Measurements from ENCODE around the gene ESPN. TPM values are rescaled to one million over a fixed set of nuclear protein-coding genes. Genes with fewer than 3 reads are reported as not detected.
"Not testable (repeated sequence)": the region's sequence is repeated elsewhere in the genome, so short reads cannot be mapped to it uniquely, and the experiment has no call there.

The ESPN gene
- total RNA-seq, 1 experiment from 2014 or later = 53.1 TPM

DNA sequence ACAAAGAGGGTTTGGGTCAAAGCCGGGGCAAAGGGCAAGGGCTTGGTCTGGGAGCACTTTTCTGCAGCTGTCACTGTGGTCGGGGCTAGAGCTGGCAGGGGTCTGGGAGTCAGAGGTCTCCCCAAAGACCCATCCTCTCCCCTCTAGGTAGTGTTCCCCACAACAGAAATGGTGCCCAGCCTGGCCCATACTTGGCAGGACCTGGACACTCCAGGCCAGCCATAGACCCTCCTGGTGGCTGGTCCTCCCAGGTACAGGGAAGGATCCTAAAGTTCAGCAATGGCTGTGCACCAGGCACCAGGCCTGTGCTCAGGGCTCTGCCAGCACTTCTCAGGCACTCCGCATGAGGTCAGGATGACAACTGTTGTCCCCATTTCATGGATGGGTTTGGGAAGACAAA is 11.0 kb downstream of the ESPN start:
- Histone ChIP-seq H3K23me2 (ENCODE audit: insufficient read length, low read depth, low read length, poor library complexity, severe bottlenecking) (no peaks in the 10 kb centered on the region), H3K79me2 (ENCODE audit: insufficient read depth, low read length) (no peaks in the 10 kb centered on the region), H3K18ac (ENCODE audit: insufficient read length, low read depth, low read length) (no peak overlapping the region), H2AK5ac (ENCODE audit: insufficient read length, low read length) (no peak overlapping the region), H2BK12ac (ENCODE audit: insufficient read length, low read depth, low read length) (no peak overlapping the region), H2AFZ (ENCODE audit: low read length) (no peak overlapping the region), H3K27ac (ENCODE audit: insufficient read length, low read depth, low read length) (no peak overlapping the region), H4K8ac (replicated peaks; ENCODE audit: insufficient read length, low read depth, low read length) (no peak overlapping the region), H4K91ac (ENCODE audit: insufficient read length, low read depth, low read length) (no peak overlapping the region), H2BK20ac (ENCODE audit: low read depth, low read length, poor library complexity, severe bottlenecking) (no peak overlapping the region), H3K9ac (ENCODE audit: extremely low read depth, insufficient read length, low read length) (no peak overlapping the region), H3K56ac (ENCODE audit: insufficient read length, low read depth, low read length) (no peak overlapping the region), H3K79me1 (ENCODE audit: insufficient read depth, low read depth, low read length, poor library complexity, severe bottlenecking) (no peaks in the 10 kb centered on the region), H2BK15ac (ENCODE audit: low read depth, low read length) (no peak overlapping the region), H3K4me2 (ENCODE audit: insufficient read depth, insufficient read length, low read length) (no peak overlapping the region), H3K9me3 (ENCODE audit: control insufficient read depth, low read depth, low read length) (no peaks in the 10 kb centered on the region), H3K23ac (ENCODE audit: insufficient read length, low read depth, low read length) (no peak overlapping the region), H3T11ph (ENCODE audit: low read length) (no peak overlapping the region), H2BK120ac (ENCODE audit: low read depth, low read length, poor library complexity, severe bottlenecking) (no peak overlapping the region), H2BK5ac (ENCODE audit: insufficient read length, low read length) (no peak overlapping the region), H3K27me3 (ENCODE audit: insufficient read depth, low read length) (no peaks in the 10 kb centered on the region), H3K4me1 (ENCODE audit: insufficient read depth, low read length) (no peaks in the 10 kb centered on the region), H3K14ac (ENCODE audit: insufficient read depth, low read length) (no peak overlapping the region), H3K4ac (ENCODE audit: low read depth, low read length) (no peak overlapping the region), H4K5ac (ENCODE audit: insufficient read length, low read depth, low read length) (no peak overlapping the region), H4K20me1 (ENCODE audit: control insufficient read depth, insufficient read depth, insufficient read length) (no peaks in the 10 kb centered on the region)
- no peak for DNase-seq
- Mint-ChIP-seq H3K36me3 (ENCODE audit: insufficient read depth in 1 of 3, low read depth in 3 of 3) (no peaks in the 10 kb centered on the region), H3K4me1 (peaks cover 13 to 16% of the 10 kb centered on the region in 2 experiments), H3K9me3 (no peaks in the 10 kb centered on the region; a peak in 1 of 5 replicates), H3K27ac (no peak overlapping the region), H3K27me3 (ENCODE audit: low read depth) (peaks cover 65% of the 10 kb centered on the region), H3K4me3 (no peak overlapping the region)
- TF ChIP-seq, protein P1, sequence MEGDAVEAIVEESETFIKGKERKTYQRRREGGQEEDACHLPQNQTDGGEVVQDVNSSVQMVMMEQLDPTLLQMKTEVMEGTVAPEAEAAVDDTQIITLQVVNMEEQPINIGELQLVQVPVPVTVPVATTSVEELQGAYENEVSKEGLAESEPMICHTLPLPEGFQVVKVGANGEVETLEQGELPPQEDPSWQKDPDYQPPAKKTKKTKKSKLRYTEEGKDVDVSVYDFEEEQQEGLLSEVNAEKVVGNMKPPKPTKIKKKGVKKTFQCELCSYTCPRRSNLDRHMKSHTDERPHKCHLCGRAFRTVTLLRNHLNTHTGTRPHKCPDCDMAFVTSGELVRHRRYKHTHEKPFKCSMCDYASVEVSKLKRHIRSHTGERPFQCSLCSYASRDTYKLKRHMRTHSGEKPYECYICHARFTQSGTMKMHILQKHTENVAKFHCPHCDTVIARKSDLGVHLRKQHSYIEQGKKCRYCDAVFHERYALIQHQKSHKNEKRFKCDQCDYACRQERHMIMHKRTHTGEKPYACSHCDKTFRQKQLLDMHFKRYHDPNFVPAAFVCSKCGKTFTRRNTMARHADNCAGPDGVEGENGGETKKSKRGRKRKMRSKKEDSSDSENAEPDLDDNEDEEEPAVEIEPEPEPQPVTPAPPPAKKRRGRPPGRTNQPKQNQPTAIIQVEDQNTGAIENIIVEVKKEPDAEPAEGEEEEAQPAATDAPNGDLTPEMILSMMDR (conservative IDR thresholded peaks at IDR 0.05) = no peak
- no CpG with 5 or more reads among the region's 3 CpGs for WGBS (ENCODE audit: extremely low coverage, insufficient read length, low lambda C conversion rate)

DNA sequence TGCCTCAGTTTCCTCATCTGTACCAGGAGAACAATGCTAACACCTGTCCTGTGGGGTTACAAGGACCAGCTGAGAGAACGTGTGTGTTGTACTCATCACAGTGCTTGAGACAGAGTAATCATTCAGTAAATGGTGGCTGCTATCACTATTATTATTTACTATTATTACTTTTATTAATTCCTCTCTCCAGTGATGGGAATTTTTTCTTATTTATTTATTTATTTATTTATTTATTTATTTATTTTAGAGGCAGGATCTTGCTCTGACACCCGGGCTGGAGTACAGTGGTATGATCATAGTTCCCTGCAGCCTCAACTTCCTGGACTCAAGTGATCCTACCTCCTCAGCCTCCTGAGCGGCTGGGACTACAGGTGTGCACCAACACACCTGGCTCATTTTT is 11.7 kb downstream of the ESPN start:
- not testable (repeated sequence) for H4K5ac ChIP-seq (ENCODE audit: insufficient read length, low read depth, low read length); H4K8ac ChIP-seq (replicated peaks; ENCODE audit: insufficient read length, low read depth, low read length); H2BK15ac ChIP-seq (ENCODE audit: low read depth, low read length); H3K23me2 ChIP-seq (ENCODE audit: insufficient read length, low read depth, low read length, poor library complexity, severe bottlenecking); H3K9ac ChIP-seq (ENCODE audit: extremely low read depth, insufficient read length, low read length); H3K4me1 ChIP-seq (ENCODE audit: insufficient read depth, low read length); H4K20me1 ChIP-seq (ENCODE audit: control insufficient read depth, insufficient read depth, insufficient read length); H2AFZ ChIP-seq (ENCODE audit: low read length); DNase-seq; H3K79me2 ChIP-seq (ENCODE audit: insufficient read depth, low read length); H3K27ac ChIP-seq (ENCODE audit: insufficient read length, low read depth, low read length); H2BK5ac ChIP-seq (ENCODE audit: insufficient read length, low read length); H3T11ph ChIP-seq (ENCODE audit: low read length); H3K27me3 ChIP-seq (ENCODE audit: insufficient read depth, low read length); H3K27ac Mint-ChIP-seq; H2BK20ac ChIP-seq (ENCODE audit: low read depth, low read length, poor library complexity, severe bottlenecking); H3K56ac ChIP-seq (ENCODE audit: insufficient read length, low read depth, low read length); H2BK120ac ChIP-seq (ENCODE audit: low read depth, low read length, poor library complexity, severe bottlenecking); H3K14ac ChIP-seq (ENCODE audit: insufficient read depth, low read length); H3K79me1 ChIP-seq (ENCODE audit: insufficient read depth, low read depth, low read length, poor library complexity, severe bottlenecking); H2BK12ac ChIP-seq (ENCODE audit: insufficient read length, low read depth, low read length); H3K18ac ChIP-seq (ENCODE audit: insufficient read length, low read depth, low read length); H3K9me3 ChIP-seq (ENCODE audit: control insufficient read depth, low read depth, low read length); H3K36me3 Mint-ChIP-seq (ENCODE audit: insufficient read depth in 1 of 3, low read depth in 3 of 3); H3K4ac ChIP-seq (ENCODE audit: low read depth, low read length); H3K4me3 Mint-ChIP-seq; H4K91ac ChIP-seq (ENCODE audit: insufficient read length, low read depth, low read length); H3K9me3 Mint-ChIP-seq; H2AK5ac ChIP-seq (ENCODE audit: insufficient read length, low read length); H3K4me2 ChIP-seq (ENCODE audit: insufficient read depth, insufficient read length, low read length); H3K23ac ChIP-seq (ENCODE audit: insufficient read length, low read depth, low read length)
- Mint-ChIP-seq H3K27me3 (ENCODE audit: low read depth) (peaks cover 68% of the 10 kb centered on the region), H3K4me1 (peaks cover 12 to 18% of the 10 kb centered on the region in 2 experiments)
- WGBS (ENCODE audit: extremely low coverage, insufficient read length, low lambda C conversion rate) = no CpG with 5 or more reads among the region's 3 CpGs
